Esophagus muscularis mucosa (tissue), 3 donors: Measurements from ENCODE around the gene SERHL2.

Source experiments
- CTCF ChIP-seq, 3 experiments: fragments of 200-600 bp in 2 of 3; fragments of 450-650 bp in 1 of 3; sonication (generic) in 2 of 3; IDR thresholded peaks; one replicate each; pipeline ENCODE4 v1.5.1; 2017 to 2019; ENCODE audit warnings: antibody characterized with exemption in 3 of 3, mild to moderate bottlenecking in 2 of 3, moderate library complexity in 1 of 3
- POLR2A ChIP-seq: fragments of 450-650 bp; IDR thresholded peaks from one replicate; pipeline ENCODE4 v1.6.1; 2017; ENCODE audit warnings: antibody characterized with exemption, moderate library complexity, mild to moderate bottlenecking, low read depth

DNA sequence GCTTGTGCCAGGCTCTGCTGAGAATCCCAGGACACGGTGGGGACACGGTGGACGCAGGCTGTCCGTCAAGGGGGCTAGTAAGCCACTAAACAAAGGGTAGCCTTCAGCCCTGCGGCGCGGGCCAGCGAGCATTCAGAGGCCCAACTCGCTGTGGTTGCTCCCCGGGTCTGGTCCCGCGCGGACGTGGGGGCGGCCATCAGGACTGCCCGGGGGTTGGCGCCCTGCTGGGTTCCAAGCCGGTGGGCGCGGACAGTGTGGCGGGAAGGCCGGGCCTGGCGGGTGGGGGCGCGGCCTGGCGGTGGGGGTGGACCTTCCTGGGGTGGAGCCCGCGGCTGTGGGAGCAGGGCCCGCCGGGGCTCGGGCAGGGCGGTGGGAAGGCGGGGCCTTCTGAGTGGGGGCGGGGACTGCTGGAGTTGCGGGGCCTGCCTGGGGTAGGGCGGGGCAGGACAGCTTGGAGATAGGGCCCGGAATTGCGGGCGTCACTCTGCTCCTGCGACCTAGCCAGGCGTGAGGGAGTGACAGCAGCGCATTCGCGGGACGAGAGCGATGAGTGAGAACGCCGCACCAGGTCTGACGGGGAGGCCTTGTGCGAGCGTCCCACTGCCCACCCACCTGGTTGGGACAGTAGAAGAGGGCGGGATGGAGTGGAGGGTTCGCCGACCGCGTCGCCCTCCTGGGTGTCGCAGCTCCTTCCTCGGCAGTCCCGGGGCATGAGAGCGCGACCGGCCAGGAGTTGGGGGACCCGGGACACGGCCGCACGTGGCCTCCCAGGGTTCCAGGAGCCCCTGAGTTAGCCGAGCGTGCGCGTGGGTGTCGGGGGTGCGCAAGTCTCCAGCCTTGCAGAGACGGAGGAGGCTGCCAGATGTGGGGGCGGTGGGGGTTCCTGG lies at the start of gene SERHL2:
- no peak for TF ChIP-seq POLR2A
- TF ChIP-seq CTCF (IDR thresholded peaks at IDR 0.05), result no peak
